ENCODE measurements around the gene ARHGAP44. TPM values are rescaled to one million over a fixed set of nuclear protein-coding genes. Genes with fewer than 3 reads are reported as not detected.
A peak's percentile ranks its signal among the peaks of the same experiment; 100 is the strongest.

The ARHGAP44 gene
- total and polyA plus RNA-seq, 2 of the 13 experiments (the other 11 are each of a cell fraction or from before 2014, with no cell fraction given), result 0.79 to 3.1 TPM

- TF ChIP-seq TCF7L2 (IDR thresholded peaks at IDR 0.05; ENCODE audit: low read depth, low read length) (no peak), ZFX (CRISPR knock-in tag; IDR thresholded peaks at IDR 0.05; ENCODE audit: low read depth) (peak; percentile 46), ZSCAN29 (CRISPR knock-in tag; conservative IDR thresholded peaks at IDR 0.05) (no peak), ZFP1 (CRISPR knock-in tag; IDR thresholded peaks at IDR 0.05) (no peak), ETV5 (CRISPR knock-in tag; IDR thresholded peaks at IDR 0.05; ENCODE audit: borderline replicate concordance) (no peak), ZMYM2 (CRISPR knock-in tag; IDR thresholded peaks at IDR 0.05) (no peak), FOXJ3 (CRISPR knock-in tag; IDR thresholded peaks at IDR 0.05; ENCODE audit: borderline replicate concordance) (no peak), MTF2 (CRISPR knock-in tag; IDR thresholded peaks at IDR 0.05; ENCODE audit: borderline replicate concordance) (no peak), ZBTB34 (CRISPR knock-in tag; IDR thresholded peaks at IDR 0.05) (no peak), PAF1 (CRISPR knock-in tag; IDR thresholded peaks at IDR 0.05) (no peak), JARID2 (CRISPR knock-in tag; IDR thresholded peaks at IDR 0.05; ENCODE audit: insufficient replicate concordance) (no peak), KIAA2018 (CRISPR knock-in tag; IDR thresholded peaks at IDR 0.05; ENCODE audit: borderline replicate concordance) (no peak), GMEB1 (CRISPR knock-in tag; IDR thresholded peaks at IDR 0.05; ENCODE audit: borderline replicate concordance) (no peak)
- TF ChIP-seq, protein P1, sequence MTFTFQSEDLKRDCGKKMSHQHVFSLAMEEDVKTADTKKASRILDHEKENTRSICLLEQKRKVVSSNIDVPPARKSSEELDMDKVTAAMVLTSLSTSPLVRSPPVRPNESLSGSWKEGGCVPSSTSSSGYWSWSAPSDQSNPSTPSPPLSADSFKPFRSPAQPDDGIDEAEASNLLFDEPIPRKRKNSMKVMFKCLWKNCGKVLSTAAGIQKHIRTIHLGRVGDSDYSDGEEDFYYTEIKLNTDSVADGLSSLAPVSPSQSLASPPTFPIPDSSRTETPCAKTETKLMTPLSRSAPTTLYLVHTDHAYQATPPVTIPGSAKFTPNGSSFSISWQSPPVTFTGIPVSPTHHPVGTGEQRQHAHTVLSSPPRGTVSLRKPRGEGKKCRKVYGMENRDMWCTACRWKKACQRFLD (CRISPR knock-in tag; IDR thresholded peaks at IDR 0.05; ENCODE audit: borderline replicate concordance), result no peak
These were observed 1.2 kb downstream of the ARHGAP44 start (continued) for GRCh38 chr17:12790249-12791106.

All from HepG2 (cell line).